Activated naive CD4-positive, alpha-beta T cell treated with anti-CD3 and anti-CD28 coated beads, Interleukin-2, amount 10 ng/mL, durations not matched to agents 7 days and 5 days (primary cell): Measurements from ENCODE around the gene THBS1.

Source experiments
- CTCF ChIA-PET: fragments of 350-600 bp; sonication (Branson Sonifier 250); formaldehyde crosslinking; loops from one replicate; lab custom pipeline; 2021; ENCODE audit warnings: antibody characterized with exemption; lab: Charles Lee
- DNase-seq: peaks from one replicate; pipeline ENCODE4 v3.0.0-alpha.2; 2020
- H3K27ac Mint-ChIP-seq: one replicate; pipeline ENCODE4 v1.8.0; 2021; ENCODE audit warnings: mild to moderate bottlenecking, moderate library complexity, mixed read lengths
- H3K27me3 Mint-ChIP-seq: one replicate; pipeline ENCODE4 v1.8.0; 2021; ENCODE audit warnings: mild to moderate bottlenecking, mixed read lengths
- H3K36me3 Mint-ChIP-seq: one replicate; pipeline ENCODE4 v1.8.0; 2021; ENCODE audit warnings: mixed read lengths
- H3K4me1 Mint-ChIP-seq: one replicate; pipeline ENCODE4 v1.8.0; 2021; ENCODE audit warnings: mixed read lengths
- H3K4me3 Mint-ChIP-seq: one replicate; pipeline ENCODE4 v1.8.0; 2021; ENCODE audit warnings: mild to moderate bottlenecking, moderate library complexity, mixed read lengths
- H3K9me3 Mint-ChIP-seq: one replicate; pipeline ENCODE4 v1.8.0; 2021; ENCODE audit warnings: mixed read lengths

THBS1 gene

DNA sequence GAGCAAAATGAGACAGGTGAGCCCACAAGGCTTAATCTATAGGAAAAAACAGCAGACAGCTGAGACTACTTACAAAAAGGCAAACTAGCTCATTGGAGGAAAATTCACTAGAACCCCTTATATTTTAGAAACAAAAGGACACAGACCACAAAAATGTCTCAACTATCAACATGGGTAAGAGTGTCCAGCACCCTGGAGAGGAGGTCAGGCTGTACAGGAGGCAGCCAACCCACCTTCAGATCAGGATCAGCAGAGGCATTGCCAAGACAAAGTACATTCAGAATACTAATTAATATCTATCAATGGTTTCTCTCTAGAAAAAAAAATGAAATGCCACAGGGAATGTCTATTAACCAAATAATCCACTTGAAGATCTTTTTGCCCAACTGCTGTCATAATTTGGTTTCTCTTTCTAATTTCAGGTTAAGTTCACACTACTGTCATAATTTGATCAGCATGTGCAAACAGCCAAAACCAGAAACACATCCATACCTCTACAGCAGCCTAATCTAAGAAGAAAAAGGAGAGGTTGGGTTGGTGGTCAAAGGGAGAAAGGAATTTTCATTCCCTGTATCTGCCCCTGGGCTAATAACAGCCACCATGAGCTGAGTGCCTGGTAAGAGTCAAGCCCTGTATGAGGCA lies 26.0 kb upstream of the THBS1 start:
- peaks cover 21% of the 10 kb centered on the region for H3K27me3 Mint-ChIP-seq
- no peak overlapping the region for H3K27ac Mint-ChIP-seq
- H3K4me1 Mint-ChIP-seq = no peaks in the 10 kb centered on the region
- H3K4me3 Mint-ChIP-seq = no peak overlapping the region
- DNase-seq = no peak
- no peaks in the 10 kb centered on the region for H3K9me3 Mint-ChIP-seq
- no peaks in the 10 kb centered on the region for H3K36me3 Mint-ChIP-seq
- CTCF ChIA-PET = no interaction called here

DNA sequence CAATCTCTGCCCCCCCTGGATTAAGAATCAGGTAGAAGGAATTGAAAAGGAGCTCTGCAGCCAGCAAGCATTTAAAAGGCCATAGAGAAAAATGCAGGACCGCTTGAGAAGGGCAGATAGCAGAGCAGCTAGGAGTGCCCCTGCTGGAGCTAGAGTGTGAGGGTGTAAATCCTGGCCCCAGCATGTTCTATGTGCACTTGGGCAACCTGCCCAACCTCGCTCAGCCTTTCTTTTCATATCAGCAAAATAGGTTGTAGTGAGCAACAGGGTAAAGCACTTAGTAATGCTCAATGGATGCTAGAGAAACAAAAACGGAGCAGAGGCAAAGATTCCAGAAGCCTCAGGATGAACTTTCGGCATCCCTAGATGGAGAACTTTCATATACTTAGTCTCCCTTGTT lies 25.0 kb upstream of the THBS1 start:
- Mint-ChIP-seq H3K27me3 (peaks cover 19% of the 10 kb centered on the region), H3K27ac (no peak overlapping the region), H3K9me3 (no peaks in the 10 kb centered on the region), H3K36me3 (no peaks in the 10 kb centered on the region), H3K4me1 (no peaks in the 10 kb centered on the region), H3K4me3 (no peak overlapping the region)
- DNase-seq = no peak
- CTCF ChIA-PET = no interaction called here

DNA sequence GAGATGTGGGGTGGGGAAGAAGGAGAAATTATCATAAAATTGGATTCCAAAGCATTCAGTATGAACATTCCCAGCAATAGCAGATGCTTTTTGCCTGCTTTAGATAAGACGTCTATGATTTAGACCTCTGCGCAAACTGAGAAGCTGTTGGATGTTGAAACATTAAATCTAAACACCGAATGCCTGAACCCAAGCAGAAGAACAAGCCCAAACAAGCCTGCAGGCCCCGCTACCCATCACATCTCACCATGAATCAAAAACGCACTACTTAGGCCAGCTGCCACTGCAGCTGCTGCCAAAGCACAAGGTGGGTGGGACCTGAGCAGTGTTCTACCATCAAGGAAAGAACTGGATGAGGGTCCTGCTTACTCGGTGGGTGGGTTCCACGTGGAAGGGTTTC lies 24.4 kb upstream of the THBS1 start:
- H3K27me3 Mint-ChIP-seq = peaks cover 15% of the 10 kb centered on the region
- no peaks in the 10 kb centered on the region for H3K4me1 Mint-ChIP-seq
- no peaks in the 10 kb centered on the region for H3K9me3 Mint-ChIP-seq
- H3K36me3 Mint-ChIP-seq = no peaks in the 10 kb centered on the region
- DNase-seq = no peak
- H3K27ac Mint-ChIP-seq = no peak overlapping the region
- CTCF ChIA-PET = interaction anchor here (0.6 kb wide), 1 partner anchor 258 kb away, joined by 3 read pairs; no protein-coding TSS in a partner anchor
- H3K4me3 Mint-ChIP-seq = no peak overlapping the region

DNA sequence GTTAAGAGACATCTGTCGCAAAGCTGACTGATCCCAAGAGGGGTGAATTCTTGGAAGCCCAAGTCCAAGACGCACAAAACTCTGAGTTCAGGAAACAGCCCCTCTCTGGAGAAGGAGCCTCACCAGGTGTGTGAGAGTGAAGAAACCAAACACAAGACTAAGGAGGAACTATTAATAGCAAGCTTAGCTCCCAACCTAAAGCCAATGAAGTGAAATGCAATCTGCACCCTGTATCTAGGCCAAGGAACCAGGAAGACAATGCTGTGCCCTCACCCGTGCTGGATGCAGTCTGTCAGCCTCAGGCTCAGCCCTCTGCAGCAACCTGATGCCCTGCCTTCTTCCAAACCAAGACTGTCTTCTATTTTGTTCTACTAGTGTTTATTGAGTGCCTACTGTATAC lies 22.5 kb upstream of the THBS1 start:
- CTCF ChIA-PET = no interaction called here
- H3K4me3 Mint-ChIP-seq = no peak overlapping the region
- no peak overlapping the region for H3K27ac Mint-ChIP-seq

DNA sequence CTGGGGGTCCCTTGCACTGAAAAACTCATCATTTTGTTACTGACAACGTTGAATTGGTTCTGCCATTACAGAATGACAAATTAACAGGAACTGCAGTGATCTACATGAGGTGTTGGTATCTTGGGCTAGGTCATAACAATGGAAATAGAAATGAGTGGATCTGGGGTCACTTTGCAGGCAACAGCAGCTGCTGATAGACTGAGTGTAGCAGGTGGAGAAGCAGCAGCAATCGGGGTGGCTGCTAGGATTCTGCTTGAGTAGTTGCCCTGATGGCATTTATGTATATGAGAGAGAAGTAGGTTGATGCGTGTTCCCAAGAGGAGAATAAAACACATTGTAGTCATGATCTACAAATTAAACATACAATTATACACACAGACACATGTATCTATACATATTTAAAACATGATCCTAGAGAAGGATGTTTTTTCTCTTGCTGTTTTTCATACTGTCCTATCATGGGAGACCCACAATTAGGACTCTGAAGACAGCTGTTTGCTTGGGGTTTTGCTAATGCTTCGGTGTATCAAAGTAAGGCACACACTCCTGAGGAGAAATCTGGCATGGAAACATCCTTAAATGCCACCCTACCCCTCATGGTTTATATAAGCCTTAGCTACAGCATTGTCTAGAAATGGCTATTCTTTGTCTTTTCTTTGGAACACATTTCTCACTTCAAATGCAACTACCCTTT lies 15.8 kb upstream of the THBS1 start:
- Mint-ChIP-seq H3K27me3 (peaks cover 10% of the 10 kb centered on the region), H3K27ac (no peak overlapping the region), H3K9me3 (no peaks in the 10 kb centered on the region), H3K36me3 (no peaks in the 10 kb centered on the region), H3K4me3 (no peak overlapping the region), H3K4me1 (no peaks in the 10 kb centered on the region)
- CTCF ChIA-PET = no interaction called here
- DNase-seq = no peak

More for the DNA sequence above, 22.5 kb upstream of the THBS1 start:
- DNase-seq = no peak
- no peaks in the 10 kb centered on the region for H3K9me3 Mint-ChIP-seq
- no peaks in the 10 kb centered on the region for H3K4me1 Mint-ChIP-seq
- peaks cover 19% of the 10 kb centered on the region for H3K27me3 Mint-ChIP-seq
- no peaks in the 10 kb centered on the region for H3K36me3 Mint-ChIP-seq

DNA sequence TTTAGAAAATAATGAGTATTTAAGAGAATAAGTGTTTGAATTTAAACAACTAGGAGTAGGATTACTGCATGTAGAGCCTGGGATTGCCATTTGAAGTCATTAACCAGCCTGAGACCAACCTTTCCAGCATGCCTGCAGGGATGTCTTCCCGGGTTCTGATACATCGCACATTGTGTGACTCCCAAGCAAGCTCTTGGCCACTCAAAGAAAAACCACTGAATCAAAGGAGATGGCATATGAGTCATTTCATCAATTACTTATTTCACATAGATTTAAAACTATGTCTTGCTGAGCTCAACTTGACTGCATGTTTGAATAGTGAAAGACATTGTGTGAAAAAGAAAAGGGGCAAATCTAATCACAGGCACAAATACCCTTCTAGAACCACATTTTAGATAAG lies 15.0 kb upstream of the THBS1 start:
- Mint-ChIP-seq H3K4me3 (no peak overlapping the region), H3K4me1 (no peaks in the 10 kb centered on the region), H3K9me3 (no peaks in the 10 kb centered on the region), H3K36me3 (no peaks in the 10 kb centered on the region), H3K27me3 (peaks cover 8% of the 10 kb centered on the region), H3K27ac (no peak overlapping the region)
- DNase-seq = no peak
- CTCF ChIA-PET = no interaction called here

DNA sequence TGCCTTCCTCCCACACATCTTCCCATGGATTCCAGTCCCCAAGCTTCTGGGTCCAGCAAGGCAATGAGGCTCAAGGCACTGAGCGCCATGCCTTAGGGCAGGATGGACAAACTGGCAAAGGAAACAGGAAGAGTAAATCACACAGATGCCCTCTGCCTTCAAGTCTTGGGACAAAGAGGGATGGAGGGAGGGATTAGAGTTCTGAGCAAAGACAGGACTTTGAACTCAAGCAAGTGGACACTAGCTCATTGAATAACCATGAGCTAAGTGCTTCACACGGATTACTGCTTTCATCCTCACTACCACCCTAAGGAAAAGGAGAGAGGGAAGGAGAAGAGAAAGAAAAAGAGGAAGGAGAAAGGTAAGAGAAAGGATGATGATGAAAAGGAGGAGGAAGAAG lies 7.6 kb upstream of the THBS1 start:
- CTCF ChIA-PET = no interaction called here
- H3K4me3 Mint-ChIP-seq = no peak overlapping the region
- no peaks in the 10 kb centered on the region for H3K4me1 Mint-ChIP-seq
- H3K27ac Mint-ChIP-seq = no peak overlapping the region
- peaks cover 42% of the 10 kb centered on the region for H3K27me3 Mint-ChIP-seq
- no peaks in the 10 kb centered on the region for H3K9me3 Mint-ChIP-seq
- DNase-seq = no peak
- H3K36me3 Mint-ChIP-seq = no peaks in the 10 kb centered on the region

DNA sequence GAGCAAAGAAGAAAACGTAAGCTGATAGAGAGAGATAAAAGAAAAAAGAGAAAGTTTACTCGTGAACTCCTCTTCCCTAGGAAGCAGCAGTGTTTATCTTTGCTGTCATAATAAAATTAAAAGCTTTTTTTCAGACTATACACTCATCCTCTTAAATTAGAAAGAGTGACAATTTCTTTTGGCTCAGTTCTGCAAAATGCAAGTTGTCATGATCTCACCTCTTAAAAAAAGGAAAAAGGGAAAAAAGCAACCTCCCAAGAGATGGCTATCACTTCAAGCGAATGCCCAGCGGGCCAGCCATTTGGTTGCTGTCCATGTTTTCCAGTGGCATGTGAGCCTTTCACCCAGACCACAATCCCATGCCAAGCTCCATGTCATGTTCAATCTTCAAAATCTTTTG lies 7.0 kb upstream of the THBS1 start:
- H3K27ac Mint-ChIP-seq = no peak overlapping the region
- no peak overlapping the region for H3K4me3 Mint-ChIP-seq
- no peaks in the 10 kb centered on the region for H3K9me3 Mint-ChIP-seq
- no peaks in the 10 kb centered on the region for H3K4me1 Mint-ChIP-seq
- H3K27me3 Mint-ChIP-seq = peaks cover 48% of the 10 kb centered on the region
- DNase-seq = no peak
- CTCF ChIA-PET = no interaction called here
- no peaks in the 10 kb centered on the region for H3K36me3 Mint-ChIP-seq

DNA sequence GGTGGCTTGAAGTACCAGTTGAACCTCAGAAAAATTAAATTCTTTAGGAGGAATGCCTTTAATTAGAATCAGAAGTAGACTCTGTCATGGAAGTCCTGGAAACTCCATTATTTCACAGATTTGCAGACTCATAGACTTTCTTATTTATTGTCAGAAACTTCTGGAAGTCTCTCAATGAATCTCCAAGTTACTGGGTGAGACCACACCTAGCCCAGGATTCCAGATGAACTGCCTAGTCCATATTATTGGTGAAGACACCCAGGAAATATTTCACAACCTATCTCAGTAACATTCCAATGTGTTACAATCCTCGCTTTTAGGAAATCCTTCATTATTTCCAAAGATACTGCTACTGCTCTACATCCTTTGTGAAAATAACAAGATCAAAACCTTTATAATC lies 6.5 kb upstream of the THBS1 start:
- no peak for DNase-seq
- H3K4me3 Mint-ChIP-seq = no peak overlapping the region
- H3K27me3 Mint-ChIP-seq = peaks cover 54% of the 10 kb centered on the region
- H3K27ac Mint-ChIP-seq = no peak overlapping the region
- no peaks in the 10 kb centered on the region for H3K36me3 Mint-ChIP-seq
- no peaks in the 10 kb centered on the region for H3K9me3 Mint-ChIP-seq
- no peaks in the 10 kb centered on the region for H3K4me1 Mint-ChIP-seq
- CTCF ChIA-PET = no interaction called here

DNA sequence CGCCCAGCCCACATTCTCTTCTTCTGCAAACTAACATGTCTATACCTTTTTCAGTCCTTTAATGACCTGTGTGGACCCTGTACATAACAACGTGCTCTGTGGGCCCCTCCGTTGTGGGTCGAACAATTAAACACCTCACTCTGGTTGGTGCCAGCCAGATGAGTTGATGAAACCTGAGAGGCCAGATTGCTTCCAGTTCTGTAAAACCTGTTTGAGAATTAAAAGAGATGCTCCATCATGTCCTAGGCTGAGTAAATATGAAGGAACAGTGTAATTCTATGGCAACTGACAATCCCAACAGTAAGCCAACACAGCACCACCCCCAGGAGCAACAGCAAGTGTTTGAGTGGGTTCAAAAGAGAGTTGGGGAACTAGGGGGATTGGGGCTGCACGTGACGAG lies 5.7 kb upstream of the THBS1 start:
- CTCF ChIA-PET = no interaction called here
- Mint-ChIP-seq H3K36me3 (no peaks in the 10 kb centered on the region), H3K9me3 (no peaks in the 10 kb centered on the region), H3K27ac (no peak overlapping the region), H3K27me3 (peaks cover 61% of the 10 kb centered on the region), H3K4me3 (no peak overlapping the region), H3K4me1 (peaks cover 6% of the 10 kb centered on the region)
- no peak for DNase-seq

DNA sequence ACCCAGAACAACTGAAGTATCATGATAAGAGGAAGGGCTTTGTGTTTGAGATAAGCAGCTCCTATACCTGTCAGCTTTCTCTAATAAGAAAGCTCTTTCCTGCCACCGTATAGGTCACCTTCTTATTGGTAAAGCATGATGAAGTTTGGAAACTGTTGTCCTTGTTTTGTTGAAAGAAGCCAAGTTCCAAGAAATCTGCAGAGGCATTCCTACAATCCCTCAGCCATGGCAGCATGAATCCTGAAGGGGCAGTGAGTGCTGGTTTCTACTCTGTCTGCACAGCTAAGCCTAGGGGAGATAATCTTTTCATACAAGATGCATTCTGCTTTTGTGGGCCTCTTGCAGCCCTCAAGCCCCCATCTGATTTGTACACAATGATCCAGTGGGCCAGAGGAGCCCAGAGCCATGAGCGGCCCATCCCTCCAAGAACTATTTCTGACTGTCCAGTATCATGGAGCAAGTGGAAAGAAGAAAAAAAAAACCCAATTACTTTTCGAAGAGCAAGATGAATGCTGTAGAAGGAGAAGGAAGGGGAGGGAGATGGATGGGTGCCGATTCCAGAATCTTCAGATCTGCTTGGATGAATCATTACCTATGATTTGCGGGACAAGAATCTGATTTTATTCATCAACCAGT lies 1.9 kb upstream of the THBS1 start:
- peaks cover 86% of the 10 kb centered on the region for H3K27me3 Mint-ChIP-seq
- peaks cover 14% of the 10 kb centered on the region for H3K4me1 Mint-ChIP-seq

DNA sequence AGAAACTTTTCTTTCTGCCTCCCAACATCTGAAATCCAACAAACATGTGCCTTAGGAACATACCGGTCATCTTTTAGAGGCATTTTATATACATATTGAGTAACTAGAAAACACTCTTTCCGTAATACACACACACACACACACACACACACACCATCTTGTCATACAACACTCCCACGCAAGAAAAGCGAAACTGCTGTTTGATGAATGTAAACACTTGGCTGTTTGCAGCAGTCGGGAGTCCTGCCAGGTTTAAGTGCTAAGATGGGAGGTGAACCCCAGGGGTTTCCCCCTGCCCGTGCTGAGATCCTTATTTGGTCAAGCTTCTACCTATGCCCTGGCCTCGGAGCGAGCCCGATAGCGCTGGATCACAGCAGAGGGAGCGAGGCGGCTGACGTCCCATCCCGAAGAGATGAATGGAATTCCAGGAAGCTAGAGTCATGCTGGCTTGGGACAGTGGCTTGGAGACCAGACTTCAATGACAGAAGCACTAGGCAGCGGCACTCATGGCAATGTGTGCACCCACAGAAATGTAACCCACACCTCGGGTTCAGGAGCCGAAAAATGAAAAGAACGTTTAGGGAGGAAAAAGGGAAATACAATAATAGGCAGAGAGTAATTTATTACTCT lies 1.3 kb upstream of the THBS1 start:
- CTCF ChIA-PET = interaction anchor here (0.7 to 8.5 kb wide), 14 partner anchors 12 to 877 kb away, joined by 3 to 146 read pairs (median 4); no protein-coding TSS in a partner anchor
- H3K27ac Mint-ChIP-seq = no peak overlapping the region
- DNase-seq = no peak
- H3K36me3 Mint-ChIP-seq = no peaks in the 10 kb centered on the region
- H3K4me3 Mint-ChIP-seq = no peak overlapping the region
- no peaks in the 10 kb centered on the region for H3K9me3 Mint-ChIP-seq
- peaks cover 87% of the 10 kb centered on the region for H3K27me3 Mint-ChIP-seq
- H3K4me1 Mint-ChIP-seq = peaks cover 14% of the 10 kb centered on the region

More for the DNA sequence above, 1.9 kb upstream of the THBS1 start:
- no peaks in the 10 kb centered on the region for H3K9me3 Mint-ChIP-seq
- no peak for DNase-seq
- H3K36me3 Mint-ChIP-seq = no peaks in the 10 kb centered on the region
- CTCF ChIA-PET = interaction anchor here (0.8 to 1.3 kb wide), 10 partner anchors 9 to 856 kb away, joined by 3 to 8 read pairs (median 4); no protein-coding TSS in a partner anchor
- H3K27ac Mint-ChIP-seq = no peak overlapping the region
- no peak overlapping the region for H3K4me3 Mint-ChIP-seq

DNA sequence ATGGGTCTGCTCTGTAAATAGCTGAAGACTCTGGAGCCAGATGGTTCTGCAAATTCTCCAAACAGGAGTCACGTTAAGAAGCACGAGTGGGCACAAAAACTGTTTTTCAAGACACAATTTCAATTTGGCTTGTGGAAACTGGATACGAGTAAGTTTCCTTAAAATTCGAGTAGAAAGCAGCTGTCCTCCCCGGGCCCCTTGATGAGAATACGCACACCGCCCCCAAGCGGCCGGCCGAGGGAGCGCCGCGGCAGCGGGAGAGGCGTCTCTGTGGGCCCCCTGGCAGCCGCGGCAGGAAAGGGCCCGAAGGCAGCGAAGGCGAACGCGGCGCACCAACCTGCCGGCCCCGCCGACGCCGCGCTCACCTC lies 778 bp upstream of the THBS1 start:
- Mint-ChIP-seq H3K27me3 (peaks cover 84% of the 10 kb centered on the region), H3K36me3 (no peaks in the 10 kb centered on the region)

DNA sequence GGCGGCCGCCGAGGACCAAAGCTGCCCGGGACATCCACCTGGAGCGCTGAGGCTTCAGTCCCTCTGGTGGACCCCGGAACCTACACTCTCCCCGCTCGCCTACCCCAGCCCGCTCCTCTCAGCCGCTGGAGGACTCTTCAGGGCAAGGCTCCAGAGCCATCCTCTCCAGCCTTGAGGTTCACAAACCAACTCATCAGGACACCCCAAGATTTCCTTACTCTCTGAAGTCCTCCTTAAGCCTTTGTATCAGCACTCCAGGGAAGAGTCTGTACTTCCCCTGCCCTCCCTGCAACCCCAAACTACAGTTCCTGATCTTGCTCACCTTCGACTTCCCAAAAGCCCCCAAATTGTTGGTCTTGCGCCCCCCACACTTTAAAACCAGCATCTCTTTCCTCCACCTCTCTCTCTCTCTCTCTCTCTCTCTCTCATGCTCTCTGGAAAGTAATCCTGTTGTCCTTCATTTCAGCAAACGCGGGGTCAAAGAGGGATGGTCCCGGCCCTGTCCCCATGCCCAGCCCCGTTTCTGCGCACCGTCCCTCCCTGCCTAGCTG lies 438 bp downstream of the THBS1 start:
- Mint-ChIP-seq H3K4me1 (peaks cover 19% of the 10 kb centered on the region), H3K4me3 (peak overlapping the region; percentile 53), H3K27me3 (peaks cover 76% of the 10 kb centered on the region), H3K9me3 (no peaks in the 10 kb centered on the region), H3K27ac (no peak overlapping the region), H3K36me3 (no peaks in the 10 kb centered on the region)
- CTCF ChIA-PET = interaction anchor here (0.9 to 8.5 kb wide), 8 partner anchors 28 to 874 kb away, joined by 3 to 146 read pairs (median 9); no protein-coding TSS in a partner anchor
- DNase-seq = peak; percentile 23

More for the DNA sequence above, 778 bp upstream of the THBS1 start:
- peak; percentile 90 for DNase-seq
- peaks cover 16% of the 10 kb centered on the region for H3K4me1 Mint-ChIP-seq
- H3K9me3 Mint-ChIP-seq = no peaks in the 10 kb centered on the region
- CTCF ChIA-PET = interaction anchor here (0.7 to 8.5 kb wide), 14 partner anchors 12 to 878 kb away, joined by 3 to 146 read pairs (median 4); no protein-coding TSS in a partner anchor
- peak overlapping the region; percentile 50 for H3K4me3 Mint-ChIP-seq
- H3K27ac Mint-ChIP-seq = no peak overlapping the region
